ENCODE measurements around the gene PTPRK. TPM values are rescaled to one million over a fixed set of nuclear protein-coding genes. Genes with fewer than 3 reads are reported as not detected.

PTPRK gene
- total RNA-seq, 4 donors from 2014 or later: 34.6 to 56.5 (median 47.0) TPM

- intact Hi-C loops (cut with DNase I): no loop called here
- H3K36me3 ChIP-seq: no peaks in the 10 kb centered on the region
- DNase-seq: no peak
- TF ChIP-seq POLR2A (IDR thresholded peaks at IDR 0.05): no peak
- no peak for TF ChIP-seq CTCF (IDR thresholded peaks at IDR 0.05)
- H3K4me1 ChIP-seq: no peaks in the 10 kb centered on the region
- 54 to 61% methylated on average over 2 of the region's 2 CpGs for WGBS, 2 donors
- no peaks in the 10 kb centered on the region for H3K9me3 ChIP-seq
- no peak overlapping the region for H3K27ac ChIP-seq
- H3K4me3 ChIP-seq (replicated peaks in 1 of 3): no peak overlapping the region
- no peaks in the 10 kb centered on the region for H3K27me3 ChIP-seq
Observed at GRCh38 chr6:127956956-127957355, 563.4 kb downstream of the PTPRK start.

DNA sequence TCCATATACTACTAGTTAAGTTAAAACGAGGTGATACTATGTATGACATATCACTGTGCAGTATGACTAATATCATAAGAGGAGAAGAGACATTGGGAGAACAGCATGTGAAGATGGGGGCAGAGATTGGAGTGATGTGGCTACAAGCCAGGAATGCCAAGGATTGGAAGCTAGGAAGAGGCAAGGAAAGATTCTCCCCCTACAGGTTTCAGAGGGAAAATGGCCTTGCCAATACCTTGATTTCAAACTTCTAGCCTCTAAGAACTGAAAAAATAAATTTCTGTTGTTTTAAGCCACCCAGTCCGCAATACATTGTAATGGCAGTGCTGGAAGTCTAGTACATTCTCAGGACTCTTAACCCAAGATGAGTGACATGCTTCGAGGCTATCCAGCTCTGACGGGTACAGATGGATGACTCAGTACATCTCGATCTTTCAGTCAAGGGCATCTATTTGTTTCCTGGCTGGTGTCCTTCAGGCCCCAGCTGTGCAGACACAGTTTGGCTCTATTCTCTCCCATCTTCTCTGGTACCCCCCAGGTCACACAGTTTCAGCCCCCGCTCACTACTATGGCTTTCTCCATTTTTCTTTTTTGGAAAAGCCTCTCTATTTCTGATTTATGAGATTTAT is 564.0 kb downstream of the PTPRK start:
- no peaks in the 10 kb centered on the region for H3K36me3 ChIP-seq
- no peaks in the 10 kb centered on the region for H3K27me3 ChIP-seq
- no peak overlapping the region for H3K4me3 ChIP-seq (replicated peaks in 1 of 3)
- intact Hi-C loops (cut with DNase I): no loop called here
- H3K9me3 ChIP-seq: no peaks in the 10 kb centered on the region
- no peak for TF ChIP-seq POLR2A (IDR thresholded peaks at IDR 0.05)
- no peak for TF ChIP-seq CTCF (IDR thresholded peaks at IDR 0.05)
- DNase-seq: no peak
- no peak overlapping the region for H3K27ac ChIP-seq
- no peaks in the 10 kb centered on the region for H3K4me1 ChIP-seq
- 70 to 73% methylated on average over 6 of the region's 6 CpGs for WGBS, 2 donors

DNA sequence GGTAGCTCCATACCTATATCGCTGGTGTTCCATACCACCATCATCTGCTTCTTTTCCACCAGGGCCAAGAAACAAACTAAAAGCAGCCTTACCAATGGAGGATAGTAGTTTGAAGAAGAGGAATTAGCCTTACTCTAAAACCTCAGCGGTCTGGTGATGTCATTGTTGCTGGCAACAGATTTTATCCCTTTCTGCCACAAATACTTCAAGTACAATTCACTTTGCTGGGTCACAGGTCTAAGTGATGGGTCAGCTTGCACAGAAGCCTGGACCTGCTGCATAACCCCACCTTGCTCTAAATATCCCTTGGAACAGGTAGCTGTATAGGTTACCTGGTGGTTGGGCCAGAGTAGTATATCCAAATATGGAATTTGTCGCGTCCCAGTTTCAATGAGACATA is 566.3 kb downstream of the PTPRK start:
- intact Hi-C loops (cut with DNase I): no loop called here
- no peak for TF ChIP-seq POLR2A (IDR thresholded peaks at IDR 0.05)
- no peak for TF ChIP-seq CTCF (IDR thresholded peaks at IDR 0.05)
- Histone ChIP-seq H3K4me1 (no peaks in the 10 kb centered on the region), H3K36me3 (no peaks in the 10 kb centered on the region), H3K9me3 (no peaks in the 10 kb centered on the region), H3K27ac (no peak overlapping the region), H3K4me3 (replicated peaks in 1 of 3) (no peak overlapping the region), H3K27me3 (no peaks in the 10 kb centered on the region)
- no peak for DNase-seq
- WGBS, 2 donors: 91 to 98% methylated on average over 4 of the region's 4 CpGs

DNA sequence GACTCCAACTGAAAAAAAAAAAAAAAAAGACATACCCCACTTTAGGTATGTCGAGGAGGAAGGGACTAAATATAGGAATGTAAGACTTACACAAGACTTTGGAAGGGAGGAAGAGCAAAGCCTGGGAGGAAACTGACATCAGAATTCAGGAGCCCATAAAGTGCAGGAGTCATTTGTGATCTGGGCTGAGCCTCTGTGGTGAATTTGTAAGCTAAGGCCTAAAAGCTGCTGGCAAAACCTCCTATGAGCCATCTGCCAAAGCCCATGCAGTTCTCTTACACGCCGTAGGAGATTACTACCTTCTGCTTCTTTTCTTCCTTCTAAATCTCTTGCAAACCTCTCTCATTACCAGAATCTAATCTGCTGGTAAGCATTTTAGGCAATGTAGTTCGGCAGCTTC is 567.6 kb downstream of the PTPRK start:
- Histone ChIP-seq H3K36me3 (no peaks in the 10 kb centered on the region), H3K9me3 (no peaks in the 10 kb centered on the region), H3K4me1 (no peaks in the 10 kb centered on the region), H3K4me3 (replicated peaks in 1 of 3) (no peak overlapping the region), H3K27me3 (no peaks in the 10 kb centered on the region), H3K27ac (no peak overlapping the region)
- DNase-seq: no peak
- WGBS, 2 donors: 80 to 89% methylated on average over 4 of the region's 4 CpGs
- intact Hi-C loops (cut with DNase I): no loop called here
- TF ChIP-seq POLR2A (IDR thresholded peaks at IDR 0.05): no peak
- no peak for TF ChIP-seq CTCF (IDR thresholded peaks at IDR 0.05)

DNA sequence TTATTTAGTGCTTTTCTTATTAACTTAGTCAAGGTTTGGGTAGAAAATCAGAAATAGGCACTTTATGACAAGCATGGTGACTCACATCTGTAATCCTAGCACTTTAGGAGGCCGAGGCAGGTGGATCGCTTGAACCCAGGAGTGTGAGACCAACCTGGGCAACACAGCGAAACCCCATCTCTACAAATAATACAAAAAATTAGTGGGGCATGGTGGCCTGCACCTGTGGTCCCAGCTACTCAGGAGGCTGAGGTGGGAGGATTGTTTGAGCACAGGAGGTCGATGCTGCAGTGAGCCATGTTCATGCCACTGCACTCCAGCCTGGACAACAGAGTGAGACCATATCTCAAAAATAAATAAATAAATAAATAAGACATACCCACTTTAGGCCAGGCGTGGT is 568.2 kb downstream of the PTPRK start:
- Histone ChIP-seq H3K4me1 (no peaks in the 10 kb centered on the region), H3K4me3 (replicated peaks in 1 of 3) (no peak overlapping the region), H3K27me3 (no peaks in the 10 kb centered on the region), H3K36me3 (no peaks in the 10 kb centered on the region), H3K27ac (no peak overlapping the region), H3K9me3 (no peaks in the 10 kb centered on the region)
- TF ChIP-seq POLR2A (IDR thresholded peaks at IDR 0.05) (no peak), CTCF (IDR thresholded peaks at IDR 0.05) (no peak)
- intact Hi-C loops (cut with DNase I): no loop called here
- WGBS, 2 donors: 92 to 99% methylated on average over 5 of the region's 5 CpGs
- no peak for DNase-seq

All from thyroid gland (tissue), 4 donors.